DMS 273 (cell line): ENCODE results near the gene CERS2.

Experiments
- DNase-seq: peaks from one replicate; lab custom pipeline; 2025; ENCODE audit not compliant: unreplicated experiment; lab: John Stamatoyannopoulos, UW

Gene CERS2

DNA sequence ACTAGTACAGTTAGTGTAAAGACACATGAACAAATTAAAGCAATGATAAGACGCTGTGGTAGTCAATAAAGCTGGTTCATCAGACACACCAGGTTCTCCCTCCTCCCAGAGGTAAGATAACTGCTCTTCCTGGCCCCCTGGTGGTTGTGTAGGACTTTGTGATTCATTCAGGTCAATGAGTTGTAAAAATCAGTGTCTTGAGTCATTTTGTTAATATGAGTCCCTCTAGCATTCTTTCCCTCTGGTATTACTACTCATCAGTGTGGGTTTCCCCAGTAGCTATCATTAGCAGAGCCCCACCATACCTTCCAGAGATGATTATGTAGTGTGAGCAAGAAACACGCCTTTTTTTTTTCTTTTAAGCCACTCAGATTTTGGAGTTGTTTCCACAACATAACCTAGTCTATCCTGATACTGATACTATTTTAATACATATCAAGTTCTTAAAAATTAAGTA, 52.1 kb downstream of the CERS2 start:
- DNase-seq = peak; percentile 100

DNA sequence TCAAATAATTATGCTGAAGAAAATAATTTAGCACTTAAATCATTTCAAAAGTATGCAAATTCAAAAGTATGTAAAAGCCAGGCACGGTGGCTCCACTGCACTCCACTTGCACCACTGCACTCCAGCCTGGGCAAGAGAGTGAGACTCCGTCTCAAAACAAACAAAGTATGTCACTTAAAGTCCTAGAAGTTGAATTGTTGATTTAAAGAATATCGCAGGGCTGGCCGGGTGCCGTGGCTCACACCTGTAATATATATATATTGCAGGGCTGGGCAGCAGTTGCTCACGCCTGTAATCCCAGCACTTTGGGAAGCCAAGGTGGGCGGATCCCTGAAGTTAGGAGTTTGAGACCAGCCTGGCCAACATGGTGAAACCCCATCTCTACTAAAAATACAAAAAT, 57.2 kb downstream of the CERS2 start:
- no peak for DNase-seq
